CD14-positive monocyte (primary cell): ENCODE data around the gene SSTR5. TPM values are rescaled to one million over a fixed set of nuclear protein-coding genes. Genes with fewer than 3 reads are reported as not detected.

Experiments used
- DNase-seq, 3 donors: peaks; one replicate each; pipeline ENCODE4 v3.0.0-alpha.2; 2011 to 2022
- H2AFZ ChIP-seq: 2 replicates; pipeline ENCODE4 v1.6.0; 2012; ENCODE audit warnings: mild to moderate bottlenecking, low read depth, low read length, inconsistent platforms; ENCODE audit not compliant: insufficient read depth, poor library complexity, severe bottlenecking
- H3K27ac ChIP-seq, 2 donors: 1 replicate in 1 of 2; 2 replicates in 1 of 2; pipeline ENCODE4 v1.5.1; 2012 to 2013; ENCODE audit warnings: low read length in 2 of 2, control low read depth in 1 of 2, inconsistent platforms in 1 of 2, low read depth in 1 of 2, mild to moderate bottlenecking in 1 of 2
- H3K27me3 ChIP-seq, 2 donors: one replicate each; pipeline versions ENCODE4 v1.6.0 to v1.6.1; 2011 to 2013; ENCODE audit warnings: low read length in 2 of 2; ENCODE audit not compliant: control insufficient read depth in 2 of 2, insufficient read depth in 2 of 2
- H3K36me3 ChIP-seq, 2 donors: replicated peaks in 1 of 2; 1 replicate in 1 of 2; 2 replicates in 1 of 2; pipeline versions ENCODE4 v1.5.1 to v1.6.1; 2012 to 2013; ENCODE audit warnings: low read length in 2 of 2, control low read depth in 1 of 2, inconsistent platforms in 1 of 2, mild to moderate bottlenecking in 1 of 2; ENCODE audit not compliant: insufficient read depth in 2 of 2, control insufficient read depth in 1 of 2
- H3K4me1 ChIP-seq, 2 donors: 1 replicate in 1 of 2; 2 replicates in 1 of 2; pipeline versions ENCODE4 v1.5.1 to v1.6.1; 2012 to 2013; ENCODE audit warnings: low read length in 2 of 2, control low read depth in 1 of 2, inconsistent platforms in 1 of 2, mild to moderate bottlenecking in 1 of 2, moderate library complexity in 1 of 2; ENCODE audit not compliant: insufficient read depth in 2 of 2, control insufficient read depth in 1 of 2
- H3K4me2 ChIP-seq: replicated peaks from 2 replicates; pipeline ENCODE3; 2012; ENCODE audit warnings: low read length, moderate library complexity, mild to moderate bottlenecking; ENCODE audit not compliant: poor library complexity, severe bottlenecking; ENCODE audit errors: extremely low read depth
- H3K4me3 ChIP-seq, 3 experiments: fragments of 200-600 bp in 1 of 3; sonication (generic) in 1 of 3; replicated peaks in 1 of 3; 1 replicate in 2 of 3; 2 replicates in 1 of 3; pipeline ENCODE4 v1.5.1; 2011 to 2013; ENCODE audit warnings: low read length in 3 of 3, mild to moderate bottlenecking in 3 of 3, control low read depth in 2 of 3, low read depth in 2 of 3, inconsistent platforms in 1 of 3, moderate library complexity in 1 of 3
- H3K79me2 ChIP-seq: 2 replicates; pipeline ENCODE4 v1.6.0; 2012; ENCODE audit warnings: mild to moderate bottlenecking, control low read depth, inconsistent platforms, low read length, moderate library complexity; ENCODE audit not compliant: insufficient read depth
- H3K9ac ChIP-seq: 2 replicates; pipeline ENCODE4 v1.6.0; 2017; ENCODE audit warnings: low read length, mild to moderate bottlenecking; ENCODE audit not compliant: insufficient read depth, poor library complexity, severe bottlenecking
- H3K9me3 ChIP-seq, 2 donors: replicated peaks in 1 of 2; 1 replicate in 1 of 2; 2 replicates in 1 of 2; pipeline versions ENCODE4 v1.5.1 to v1.6.1; 2012 to 2013; ENCODE audit warnings: low read length in 2 of 2, control low read depth in 1 of 2; ENCODE audit not compliant: control insufficient read depth in 1 of 2, insufficient read depth in 1 of 2
- H4K20me1 ChIP-seq: 2 replicates; pipeline ENCODE4 v1.6.0; 2012; ENCODE audit warnings: mild to moderate bottlenecking, low read length, control low read depth, moderate library complexity; ENCODE audit not compliant: insufficient read depth
- H3K27ac Mint-ChIP-seq, 7 donors: one replicate each; pipeline ENCODE4 v1.8.0; 2020; ENCODE audit warnings: mild to moderate bottlenecking in 7 of 7, mixed read lengths in 7 of 7, moderate library complexity in 6 of 7, inconsistent platforms in 2 of 7
- H3K27me3 Mint-ChIP-seq, 3 donors: one replicate each; pipeline ENCODE4 v1.8.0; 2021 to 2022; ENCODE audit warnings: low read depth in 3 of 3, mild to moderate bottlenecking in 3 of 3, mixed read lengths in 3 of 3, moderate library complexity in 3 of 3, inconsistent platforms in 1 of 3
- H3K36me3 Mint-ChIP-seq, 2 donors: one replicate each; pipeline ENCODE4 v1.8.0; 2020; ENCODE audit warnings: mixed read lengths in 2 of 2, inconsistent platforms in 1 of 2, mild to moderate bottlenecking in 1 of 2
- H3K4me1 Mint-ChIP-seq: one replicate; pipeline ENCODE4 v1.8.0; 2020; ENCODE audit warnings: mild to moderate bottlenecking, mixed read lengths
- H3K4me3 Mint-ChIP-seq, 2 donors: one replicate each; pipeline ENCODE4 v1.8.0; 2020; ENCODE audit warnings: mild to moderate bottlenecking in 2 of 2, mixed read lengths in 2 of 2, moderate library complexity in 1 of 2
- H3K9me3 Mint-ChIP-seq, 7 donors: one replicate each; pipeline ENCODE4 v1.8.0; 2020 to 2022; ENCODE audit warnings: mixed read lengths in 7 of 7, mild to moderate bottlenecking in 6 of 7, moderate library complexity in 6 of 7, inconsistent platforms in 2 of 7
- WGBS: methylation state at CpG from one replicate; pipeline ENCODE4 v1.1.5; 2013; ENCODE audit warnings: missing lambda C conversion rate; ENCODE audit not compliant: insufficient coverage; 5-methylcytosine and 5-hydroxymethylcytosine counted together
- intact Hi-C, 2 donors: fragments of 100-400 bp; cut with micrococcal nuclease; formaldehyde crosslinking; loops; one replicate each; pipeline versions ENCODE4 v1.15.0 to v1.15.1; 2023
- polyA plus RNA-seq, 3 donors: library from polyadenylated mRNA; depleted of rRNA in 1 of 3; unstranded in 2 of 3; stranded (reverse) in 1 of 3; fragments of 300-500 nt in 2 of 3; fragments of >200 nt in 1 of 3; fragmentation: Illumina TruSeq in 2 of 3; gene quantifications; 1 replicate in 2 of 3; 2 replicates in 1 of 3; pipeline ENCODE4 v1.2.3, GENCODE V29; 2012 to 2021
- TF ChIP-seq, protein P1 (sequence below): fragments of 200-600 bp; IDR thresholded peaks from one replicate; pipeline ENCODE4 v1.8.0; 2022; ENCODE audit warnings: antibody characterized with exemption, mild to moderate bottlenecking

The SSTR5 gene
- polyA plus RNA-seq, 3 donors: not detected

DNA sequence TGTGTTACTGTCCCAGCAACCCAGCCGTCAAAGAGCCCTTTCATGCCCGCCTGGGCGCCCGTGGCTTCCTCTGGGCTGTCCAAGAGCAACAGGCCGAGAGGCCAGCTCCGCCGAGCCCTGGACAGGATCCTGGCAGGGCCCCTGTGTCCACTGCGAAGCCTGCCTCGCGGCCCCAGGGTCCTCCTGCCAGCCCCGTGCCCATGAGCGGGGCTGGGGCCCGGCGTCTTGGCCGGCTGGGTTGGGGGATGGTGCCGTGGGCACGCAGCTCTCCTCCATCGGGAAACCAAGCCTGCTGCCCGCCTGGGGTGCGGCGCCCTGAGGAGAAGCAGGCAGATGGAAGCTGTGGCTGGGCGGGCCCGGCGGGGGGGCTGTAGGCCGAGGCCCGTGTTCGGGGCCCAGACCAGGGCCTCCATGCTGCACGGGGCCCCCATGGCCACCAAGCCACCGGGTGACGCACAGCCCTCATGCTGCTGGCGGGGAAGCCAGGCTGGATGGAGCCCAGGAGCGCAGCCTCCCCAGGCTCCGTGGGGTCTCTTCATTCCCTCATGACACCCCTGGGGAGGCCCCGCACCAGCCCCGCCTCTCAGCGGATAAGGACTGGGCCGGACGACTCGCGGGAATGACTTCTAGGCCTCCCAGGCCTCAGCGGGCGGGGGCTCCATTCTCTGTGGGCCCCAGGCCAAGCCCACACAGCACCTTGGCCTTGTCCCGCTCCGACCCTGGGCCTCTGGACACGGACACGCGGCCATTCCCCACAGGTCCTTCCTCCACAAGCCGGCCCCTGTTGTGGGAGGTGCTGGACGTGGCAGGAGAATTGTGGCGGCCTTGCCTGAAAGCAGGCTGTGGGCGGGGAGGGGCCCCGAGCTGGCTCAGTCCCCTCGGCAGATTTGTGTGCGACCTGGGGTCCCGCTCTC lies 23.9 kb downstream of the SSTR5 start, which contains the start of gene C1QTNF8:
Gene C1QTNF8 (minus strand): TSS at position 76 of the 914 bp plus-strand sequence. CDS start 1,322 bp downstream, outside the sequence.
- peaks cover 7 to 9% of the 10 kb centered on the region in 2 donors for H3K9me3 ChIP-seq

DNA sequence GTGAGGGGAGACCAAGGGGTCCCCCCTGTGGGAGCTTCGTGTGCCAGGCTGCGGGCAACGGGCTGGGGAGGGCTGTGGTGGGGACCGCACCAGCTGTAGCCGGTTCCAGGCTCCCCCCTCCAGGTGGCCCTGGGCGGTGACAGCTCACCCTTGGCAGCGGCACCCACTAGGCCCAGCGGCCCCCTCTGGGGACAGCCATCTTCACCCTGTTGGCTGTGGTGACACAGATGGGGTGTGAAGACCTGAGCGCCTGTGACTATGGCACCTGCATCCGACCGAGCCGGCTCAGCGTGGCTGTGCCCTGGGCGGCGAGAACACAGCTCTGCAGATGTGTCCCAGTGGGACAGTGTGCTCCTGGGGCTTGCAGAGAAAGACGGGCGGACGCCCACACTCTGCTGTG lies 24.6 kb downstream of the SSTR5 start:
- peaks cover 2 to 3% of the 10 kb centered on the region in 2 donors for H3K9me3 ChIP-seq
- H3K27ac ChIP-seq: no peak overlapping the region
- intact Hi-C loops: no loop called here
- H3K27me3 ChIP-seq: no peaks in the 10 kb centered on the region
- no peak for DNase-seq
- H3K4me2 ChIP-seq: no peak overlapping the region
- no peaks in the 10 kb centered on the region for H3K4me1 ChIP-seq
- no peaks in the 10 kb centered on the region for H3K4me1 Mint-ChIP-seq
- TF ChIP-seq, protein P1, sequence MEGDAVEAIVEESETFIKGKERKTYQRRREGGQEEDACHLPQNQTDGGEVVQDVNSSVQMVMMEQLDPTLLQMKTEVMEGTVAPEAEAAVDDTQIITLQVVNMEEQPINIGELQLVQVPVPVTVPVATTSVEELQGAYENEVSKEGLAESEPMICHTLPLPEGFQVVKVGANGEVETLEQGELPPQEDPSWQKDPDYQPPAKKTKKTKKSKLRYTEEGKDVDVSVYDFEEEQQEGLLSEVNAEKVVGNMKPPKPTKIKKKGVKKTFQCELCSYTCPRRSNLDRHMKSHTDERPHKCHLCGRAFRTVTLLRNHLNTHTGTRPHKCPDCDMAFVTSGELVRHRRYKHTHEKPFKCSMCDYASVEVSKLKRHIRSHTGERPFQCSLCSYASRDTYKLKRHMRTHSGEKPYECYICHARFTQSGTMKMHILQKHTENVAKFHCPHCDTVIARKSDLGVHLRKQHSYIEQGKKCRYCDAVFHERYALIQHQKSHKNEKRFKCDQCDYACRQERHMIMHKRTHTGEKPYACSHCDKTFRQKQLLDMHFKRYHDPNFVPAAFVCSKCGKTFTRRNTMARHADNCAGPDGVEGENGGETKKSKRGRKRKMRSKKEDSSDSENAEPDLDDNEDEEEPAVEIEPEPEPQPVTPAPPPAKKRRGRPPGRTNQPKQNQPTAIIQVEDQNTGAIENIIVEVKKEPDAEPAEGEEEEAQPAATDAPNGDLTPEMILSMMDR: no peak
- H2AFZ ChIP-seq: no peak overlapping the region
- peaks cover 2 to 11% (median 6%) of the 10 kb centered on the region in 7 donors for H3K9me3 Mint-ChIP-seq
- no peaks in the 10 kb centered on the region for H3K79me2 ChIP-seq
- no peak overlapping the region for H3K27ac Mint-ChIP-seq
- H3K36me3 ChIP-seq: no peaks in the 10 kb centered on the region
- no peak overlapping the region for H3K9ac ChIP-seq
- H3K27me3 Mint-ChIP-seq: peaks cover 5 to 31% (median 8%) of the 10 kb centered on the region in 3 donors
- H4K20me1 ChIP-seq: no peaks in the 10 kb centered on the region
- H3K4me3 ChIP-seq: no peak overlapping the region
- WGBS: 82% methylated on average over 18 of the region's 18 CpGs
- H3K36me3 Mint-ChIP-seq: no peaks in the 10 kb centered on the region
- H3K4me3 Mint-ChIP-seq: no peak overlapping the region

More for the DNA sequence above, 23.9 kb downstream of the SSTR5 start, which contains the start of gene C1QTNF8:
- no peaks in the 10 kb centered on the region for H3K27me3 ChIP-seq
- no peak within 1 kb of the TSS for H3K9ac ChIP-seq
- peaks cover 5 to 19% (median 10%) of the 10 kb centered on the region in 7 donors for H3K9me3 Mint-ChIP-seq
- H3K4me1 Mint-ChIP-seq: no peaks in the 10 kb centered on the region
- H3K79me2 ChIP-seq: no peaks in the 10 kb centered on the region
- H3K36me3 Mint-ChIP-seq: no peaks in the 10 kb centered on the region
- no peaks in the 10 kb centered on the region for H3K36me3 ChIP-seq
- H3K4me2 ChIP-seq: no peak within 1 kb of the TSS
- no peak within 1 kb of the TSS for H3K4me3 Mint-ChIP-seq
- no peak within 1 kb of the TSS for H3K27ac ChIP-seq
- no peaks in the 10 kb centered on the region for H4K20me1 ChIP-seq
- H2AFZ ChIP-seq: no peak within 1 kb of the TSS
- DNase-seq: no peak
- TF ChIP-seq, protein P1: no peak
- whole genome bisulfite sequencing: 76% methylated on average over 53 of the region's 55 CpGs
- H3K4me3 ChIP-seq: no peak within 1 kb of the TSS
- peaks cover 5 to 31% (median 8%) of the 10 kb centered on the region in 3 donors for H3K27me3 Mint-ChIP-seq
- no peaks in the 10 kb centered on the region for H3K4me1 ChIP-seq
- intact Hi-C loops: no loop called here
- H3K27ac Mint-ChIP-seq: no peak within 1 kb of the TSS
